ENCODE results near the gene AFAP1. TPM values are rescaled to one million over a fixed set of nuclear protein-coding genes. Genes with fewer than 3 reads are reported as not detected.

Gene AFAP1
- total RNA-seq, 2 experiments from 2014 or later = not detected

- H3K4me1 ChIP-seq (ENCODE audit: insufficient read depth, low read length, poor library complexity, severe bottlenecking) = peaks cover 9% of the 10 kb centered on the region
- no peak overlapping the region for H3K4me2 ChIP-seq (ENCODE audit: low read length)
- H3K36me3 ChIP-seq (ENCODE audit: insufficient read depth, low read length) = no peaks in the 10 kb centered on the region
- H2AFZ ChIP-seq (ENCODE audit: low read length) = no peak overlapping the region
- intact Hi-C loops (cut with micrococcal nuclease; ENCODE audit: unreplicated experiment) = no loop called here
- H3K79me2 ChIP-seq (ENCODE audit: insufficient read depth, low read depth, low read length) = no peaks in the 10 kb centered on the region
- H4K20me1 ChIP-seq (ENCODE audit: insufficient read depth, low read length) = no peaks in the 10 kb centered on the region
- H3K27ac ChIP-seq (ENCODE audit: low read depth, low read length, poor library complexity, severe bottlenecking) = no peak overlapping the region
- POLR2A ChIA-PET = no interaction called here
- no peak overlapping the region for H3K4me3 ChIP-seq (ENCODE audit: low read depth, low read length, poor library complexity, severe bottlenecking)
- BruUV-seq (replicated peaks) = no TSS peak
- no peaks in the 10 kb centered on the region for H3K9me3 ChIP-seq (ENCODE audit: low read length)
- no peak for DNase-seq (ENCODE audit: low spot score)
- no peaks in the 10 kb centered on the region for H3K9me2 ChIP-seq (ENCODE audit: insufficient read depth, low read length)
- CTCF ChIA-PET (ENCODE audit: unreplicated experiment) = no interaction called here
- TF ChIP-seq EZH2phosphoT487 (IDR thresholded peaks at IDR 0.05; ENCODE audit: borderline replicate concordance, low read depth, low read length) (no peak), CTCF (conservative IDR thresholded peaks at IDR 0.05; ENCODE audit: low read length) (no peak)
Observed at GRCh38 chr4:7903791-7904516, 35.7 kb downstream of the AFAP1 start.

GRCh38 chr4:7902826-7903225 lies 36.8 kb downstream of the AFAP1 start:
- Histone ChIP-seq H3K9me3 (ENCODE audit: low read length) (no peaks in the 10 kb centered on the region), H3K4me1 (ENCODE audit: insufficient read depth, low read length, poor library complexity, severe bottlenecking) (no peaks in the 10 kb centered on the region), H3K4me2 (ENCODE audit: low read length) (no peak overlapping the region), H3K27ac (ENCODE audit: low read depth, low read length, poor library complexity, severe bottlenecking) (no peak overlapping the region), H3K9me2 (ENCODE audit: insufficient read depth, low read length) (no peaks in the 10 kb centered on the region), H3K36me3 (ENCODE audit: insufficient read depth, low read length) (no peaks in the 10 kb centered on the region), H2AFZ (ENCODE audit: low read length) (no peak overlapping the region), H4K20me1 (ENCODE audit: insufficient read depth, low read length) (no peaks in the 10 kb centered on the region), H3K4me3 (ENCODE audit: low read depth, low read length, poor library complexity, severe bottlenecking) (no peak overlapping the region), H3K79me2 (ENCODE audit: insufficient read depth, low read depth, low read length) (no peaks in the 10 kb centered on the region)
- ChIA-PET CTCF (ENCODE audit: unreplicated experiment) (no interaction called here), POLR2A (no interaction called here)
- DNase-seq (ENCODE audit: low spot score) = no peak
- no peak for TF ChIP-seq CTCF (conservative IDR thresholded peaks at IDR 0.05; ENCODE audit: low read length)
- no peak for TF ChIP-seq EZH2phosphoT487 (IDR thresholded peaks at IDR 0.05; ENCODE audit: borderline replicate concordance, low read depth, low read length)
- BruUV-seq (replicated peaks) = no TSS peak
- intact Hi-C loops (cut with micrococcal nuclease; ENCODE audit: unreplicated experiment) = no loop called here

GRCh38 chr4:7902101-7902553 lies 37.5 kb downstream of the AFAP1 start:
- H3K4me1 ChIP-seq (ENCODE audit: insufficient read depth, low read length, poor library complexity, severe bottlenecking) = no peaks in the 10 kb centered on the region
- H3K9me3 ChIP-seq (ENCODE audit: low read length) = no peaks in the 10 kb centered on the region
- POLR2A ChIA-PET = no interaction called here
- H3K36me3 ChIP-seq (ENCODE audit: insufficient read depth, low read length) = no peaks in the 10 kb centered on the region
- H3K27ac ChIP-seq (ENCODE audit: low read depth, low read length, poor library complexity, severe bottlenecking) = no peak overlapping the region
- no peak overlapping the region for H2AFZ ChIP-seq (ENCODE audit: low read length)
- H3K4me3 ChIP-seq (ENCODE audit: low read depth, low read length, poor library complexity, severe bottlenecking) = no peak overlapping the region
- no TSS peak for BruUV-seq (replicated peaks)
- H3K9me2 ChIP-seq (ENCODE audit: insufficient read depth, low read length) = no peaks in the 10 kb centered on the region
- H3K79me2 ChIP-seq (ENCODE audit: insufficient read depth, low read depth, low read length) = no peaks in the 10 kb centered on the region
- intact Hi-C loops (cut with micrococcal nuclease; ENCODE audit: unreplicated experiment) = no loop called here
- no peak overlapping the region for H3K4me2 ChIP-seq (ENCODE audit: low read length)
- no peaks in the 10 kb centered on the region for H4K20me1 ChIP-seq (ENCODE audit: insufficient read depth, low read length)
- TF ChIP-seq EZH2phosphoT487 (IDR thresholded peaks at IDR 0.05; ENCODE audit: borderline replicate concordance, low read depth, low read length) = no peak
- TF ChIP-seq CTCF (conservative IDR thresholded peaks at IDR 0.05; ENCODE audit: low read length) = no peak
- no peak for DNase-seq (ENCODE audit: low spot score)
- CTCF ChIA-PET (ENCODE audit: unreplicated experiment) = no interaction called here
